IMR-90 (cell line): Measurements from ENCODE around the gene JAKMIP1. TPM values are rescaled to one million over a fixed set of nuclear protein-coding genes. Genes with fewer than 3 reads are reported as not detected.

Experiments
- ATAC-seq: fragments of 200-7000 bp; cut with Tn5 transposase; 2 replicates; pipeline ENCODE4 v1.9.1; 2020; ENCODE audit warnings: low read depth, mild to moderate bottlenecking, moderate library complexity
- BruUV-seq: library from RNA; stranded (reverse); fragments of 400-500 nt; replicated peaks from 2 replicates; lab custom pipeline; 2021; lab: Mats Ljungman, UMichigan
- CTCF ChIA-PET: fragments of 300-600 bp; formaldehyde crosslinking; extraction: SDS; loops from one replicate; lab custom pipeline; 2021; ENCODE audit warnings: antibody characterized with exemption; lab: Yijun Ruan, JAX
- POLR2A ChIA-PET: fragments of 300-600 bp; sonication (Branson Sonifier 250); formaldehyde crosslinking; loops from one replicate; lab custom pipeline; 2022; ENCODE audit warnings: antibody characterized with exemption; ENCODE audit not compliant: unreplicated experiment; lab: Charles Lee
- DNase-seq: peaks from one replicate; pipeline ENCODE4 v3.0.0; 2013
- H2AFZ ChIP-seq: replicated peaks from 2 replicates; pipeline ENCODE3; 2013; ENCODE audit warnings: low read length, mild to moderate bottlenecking; ENCODE audit not compliant: poor library complexity
- H2AK5ac ChIP-seq: 2 replicates; pipeline ENCODE4 v1.6.1; 2013; ENCODE audit warnings: low read depth, low read length, inconsistent platforms
- H2AK9ac ChIP-seq: replicated peaks from 2 replicates; pipeline ENCODE3; 2013; ENCODE audit warnings: mild to moderate bottlenecking, low read depth, low read length, moderate library complexity; ENCODE audit not compliant: poor library complexity
- H2BK120ac ChIP-seq: 2 replicates; pipeline ENCODE4 v1.6.1; 2013; ENCODE audit warnings: low read depth, low read length, inconsistent platforms
- H2BK15ac ChIP-seq: 3 replicates; pipeline ENCODE4 v1.6.1; 2013; ENCODE audit warnings: low read depth, low read length, inconsistent platforms
- H2BK20ac ChIP-seq: 2 replicates; pipeline ENCODE4 v1.6.1; 2013; ENCODE audit warnings: low read depth, mild to moderate bottlenecking, inconsistent platforms, low read length, moderate library complexity
- H2BK5ac ChIP-seq: 2 replicates; pipeline ENCODE4 v1.6.1; 2013; ENCODE audit warnings: mild to moderate bottlenecking, low read depth, low read length, inconsistent platforms; ENCODE audit not compliant: poor library complexity, severe bottlenecking
- H3K14ac ChIP-seq: replicated peaks from 2 replicates; pipeline ENCODE4 v1.6.1; 2013; ENCODE audit warnings: low read depth, low read length, inconsistent platforms
- H3K18ac ChIP-seq: 2 replicates; pipeline ENCODE4 v1.6.1; 2013; ENCODE audit warnings: low read depth, low read length, control low read depth
- H3K23ac ChIP-seq: 2 replicates; pipeline ENCODE4 v1.6.1; 2013; ENCODE audit warnings: low read depth, low read length, inconsistent platforms
- H3K27ac ChIP-seq: 2 replicates; pipeline ENCODE4 v1.5.1; 2013; ENCODE audit warnings: mild to moderate bottlenecking, control low read depth, low read length; ENCODE audit not compliant: insufficient read depth
- H3K27me3 ChIP-seq: 2 replicates; pipeline ENCODE4 v1.6.1; 2013; ENCODE audit warnings: low read length; ENCODE audit not compliant: control insufficient read depth, insufficient read depth
- H3K36me3 ChIP-seq: 2 replicates; pipeline ENCODE4 v1.6.1; 2013; ENCODE audit warnings: low read length, mixed read lengths; ENCODE audit not compliant: control insufficient read depth, insufficient read depth
- H3K4ac ChIP-seq: 2 replicates; pipeline ENCODE4 v1.6.1; 2013; ENCODE audit warnings: low read depth, low read length, inconsistent platforms
- H3K4me1 ChIP-seq: 2 replicates; pipeline ENCODE4 v1.6.1; 2013; ENCODE audit warnings: low read length, mixed read lengths; ENCODE audit not compliant: control insufficient read depth, insufficient read depth
- H3K4me2 ChIP-seq: 2 replicates; pipeline ENCODE4 v1.6.1; 2013; ENCODE audit warnings: low read depth, mild to moderate bottlenecking, control low read depth, low read length, moderate library complexity
- H3K4me3 ChIP-seq: 2 replicates; pipeline ENCODE4 v1.5.1; 2013; ENCODE audit warnings: low read depth, mild to moderate bottlenecking, control low read depth, low read length, moderate library complexity; ENCODE audit not compliant: insufficient read depth
- H3K56ac ChIP-seq: 2 replicates; pipeline ENCODE4 v1.6.1; 2013; ENCODE audit warnings: low read length, inconsistent platforms; ENCODE audit not compliant: insufficient read depth; ENCODE audit errors: extremely low read depth
- H3K79me1 ChIP-seq, 2 experiments: 2 replicates each; pipeline ENCODE4 v1.6.1; 2013; ENCODE audit warnings: low read length in 2 of 2, inconsistent platforms in 1 of 2, low read depth in 1 of 2
- H3K9ac ChIP-seq: 2 replicates; pipeline ENCODE4 v1.6.1; 2013; ENCODE audit warnings: low read depth, low read length, control low read depth
- H3K9me1 ChIP-seq: 2 replicates; pipeline ENCODE4 v1.6.1; 2013; ENCODE audit warnings: low read length, inconsistent platforms; ENCODE audit not compliant: insufficient read depth
- H3K9me3 ChIP-seq: 2 replicates; pipeline ENCODE4 v1.6.1; 2013; ENCODE audit warnings: low read length; ENCODE audit not compliant: control insufficient read depth, insufficient read depth
- H4K20me1 ChIP-seq: 2 replicates; pipeline ENCODE4 v1.6.1; 2013; ENCODE audit warnings: low read length, inconsistent platforms; ENCODE audit not compliant: insufficient read depth
- H4K5ac ChIP-seq: 2 replicates; pipeline ENCODE4 v1.6.1; 2013; ENCODE audit warnings: mild to moderate bottlenecking, low read depth, low read length, control low read depth
- H4K8ac ChIP-seq, 2 experiments: 2 replicates each; pipeline ENCODE4 v1.6.1; 2013; ENCODE audit warnings: low read depth in 2 of 2, low read length in 2 of 2, control low read depth in 1 of 2, inconsistent platforms in 1 of 2
- H4K91ac ChIP-seq: 2 replicates; pipeline ENCODE4 v1.6.1; 2013; ENCODE audit warnings: low read depth, low read length, inconsistent platforms; ENCODE audit not compliant: insufficient read depth
- BHLHE40 ChIP-seq: fragments of 150-350 bp; IDR thresholded peaks from 2 replicates; pipeline ENCODE4 v1.6.1; 2016; ENCODE audit warnings: mild to moderate bottlenecking, low read depth, low read length
- CEBPB ChIP-seq: IDR thresholded peaks from 2 replicates; pipeline ENCODE4 v1.6.1; 2012; ENCODE audit warnings: low read depth, low read length, improper control_type of control experiment
- CHD1 ChIP-seq: IDR thresholded peaks from 2 replicates; pipeline ENCODE4 v1.6.1; 2012; ENCODE audit warnings: low read depth, low read length, improper control_type of control experiment
- FOS ChIP-seq: fragments of 150-350 bp; IDR thresholded peaks from 2 replicates; pipeline ENCODE4 v1.6.1; 2016; ENCODE audit warnings: low read depth, low read length
- MAFK ChIP-seq: IDR thresholded peaks from 2 replicates; pipeline ENCODE4 v1.6.1; 2012; ENCODE audit warnings: low read depth, low read length, improper control_type of control experiment
- MAZ ChIP-seq: IDR thresholded peaks from 2 replicates; pipeline ENCODE4 v1.6.1; 2012; ENCODE audit warnings: low read depth, mild to moderate bottlenecking, low read length, improper control_type of control experiment, moderate library complexity, borderline replicate concordance
- MXI1 ChIP-seq: IDR thresholded peaks from 2 replicates; pipeline ENCODE4 v1.6.1; 2012; ENCODE audit warnings: low read depth, mild to moderate bottlenecking, low read length, moderate library complexity, borderline replicate concordance
- NFE2L2 ChIP-seq: fragments of 150-350 bp; IDR thresholded peaks from 2 replicates; pipeline ENCODE4 v1.6.1; 2016; ENCODE audit warnings: low read depth, mild to moderate bottlenecking, low read length
- POLR2A ChIP-seq: IDR thresholded peaks from 2 replicates; pipeline ENCODE4 v1.6.1; 2012; ENCODE audit warnings: mild to moderate bottlenecking, low read depth, low read length
- RAD21 ChIP-seq: IDR thresholded peaks from 2 replicates; pipeline ENCODE4 v1.6.1; 2012; ENCODE audit warnings: low read length, improper control_type of control experiment
- RCOR1 ChIP-seq: IDR thresholded peaks from 2 replicates; pipeline ENCODE4 v1.6.1; 2012; ENCODE audit warnings: mild to moderate bottlenecking, low read length, improper control_type of control experiment; ENCODE audit not compliant: insufficient replicate concordance
- RFX5 ChIP-seq: IDR thresholded peaks from 2 replicates; pipeline ENCODE4 v1.8.0; 2012; ENCODE audit warnings: low read depth, mild to moderate bottlenecking, low read length, moderate library complexity
- SMC3 ChIP-seq: fragments of 150-350 bp; IDR thresholded peaks from 2 replicates; pipeline ENCODE4 v1.6.1; 2016; ENCODE audit warnings: low read depth, mild to moderate bottlenecking, antibody characterized with exemption, low read length, moderate library complexity
- WGBS, 2 experiments: methylation state at CpG; one replicate each; pipeline versions ENCODE4 v1.1.5 to v1.1.7; 2013; ENCODE audit warnings: missing lambda C conversion rate in 2 of 2; ENCODE audit not compliant: insufficient read length in 1 of 2; ENCODE audit errors: extremely low coverage in 2 of 2; 5-methylcytosine and 5-hydroxymethylcytosine counted together
- dilution Hi-C: fragments of 300-500 bp; cut with HindIII; formaldehyde crosslinking; loops from one replicate; pipeline ENCODE4 v1.14.3; 2018; ENCODE audit warnings: low sequenced_read_pairs; ENCODE audit not compliant: unreplicated experiment
- in situ Hi-C: fragments of 300-500 bp; cut with MboI; formaldehyde crosslinking; loops from 3 replicates; pipeline ENCODE4 v1.14.3; 2019; ENCODE audit warnings: low sequenced_read_pairs, inconsistent platforms, mixed read lengths
- intact Hi-C: fragments of 100-400 bp; cut with micrococcal nuclease; formaldehyde crosslinking; loops from 2 replicates; pipeline ENCODE4 v1.10.0; 2022
- polyA plus RNA-seq, 3 experiments: library from polyadenylated mRNA; depleted of rRNA; stranded (reverse); fragments of >200 nt; gene quantifications; 2 replicates each; pipeline ENCODE4 v1.2.3, GENCODE V29; 2012; ENCODE audit warnings: low replicate concordance in 1 of 3
- total RNA-seq: library from RNA; depleted of rRNA; stranded (reverse); fragments of >200 nt; gene quantifications from 2 replicates; pipeline ENCODE4 v1.2.3, GENCODE V29; 2012
- TF ChIP-seq, protein P1 (sequence below): fragments of 150-350 bp; IDR thresholded peaks from 2 replicates; pipeline ENCODE4 v1.6.1; 2016; ENCODE audit warnings: low read depth, mild to moderate bottlenecking, low read length, moderate library complexity, borderline replicate concordance
- TF ChIP-seq, protein P2 (sequence below): fragments of 150-350 bp; IDR thresholded peaks from 2 replicates; pipeline ENCODE4 v1.6.1; 2017; ENCODE audit warnings: mild to moderate bottlenecking, antibody characterized with exemption, low read length, low read depth

The JAKMIP1 gene
- total and polyA plus RNA-seq, 2 of the 4 experiments (the other 2 are of a cell fraction) = not detected

DNA sequence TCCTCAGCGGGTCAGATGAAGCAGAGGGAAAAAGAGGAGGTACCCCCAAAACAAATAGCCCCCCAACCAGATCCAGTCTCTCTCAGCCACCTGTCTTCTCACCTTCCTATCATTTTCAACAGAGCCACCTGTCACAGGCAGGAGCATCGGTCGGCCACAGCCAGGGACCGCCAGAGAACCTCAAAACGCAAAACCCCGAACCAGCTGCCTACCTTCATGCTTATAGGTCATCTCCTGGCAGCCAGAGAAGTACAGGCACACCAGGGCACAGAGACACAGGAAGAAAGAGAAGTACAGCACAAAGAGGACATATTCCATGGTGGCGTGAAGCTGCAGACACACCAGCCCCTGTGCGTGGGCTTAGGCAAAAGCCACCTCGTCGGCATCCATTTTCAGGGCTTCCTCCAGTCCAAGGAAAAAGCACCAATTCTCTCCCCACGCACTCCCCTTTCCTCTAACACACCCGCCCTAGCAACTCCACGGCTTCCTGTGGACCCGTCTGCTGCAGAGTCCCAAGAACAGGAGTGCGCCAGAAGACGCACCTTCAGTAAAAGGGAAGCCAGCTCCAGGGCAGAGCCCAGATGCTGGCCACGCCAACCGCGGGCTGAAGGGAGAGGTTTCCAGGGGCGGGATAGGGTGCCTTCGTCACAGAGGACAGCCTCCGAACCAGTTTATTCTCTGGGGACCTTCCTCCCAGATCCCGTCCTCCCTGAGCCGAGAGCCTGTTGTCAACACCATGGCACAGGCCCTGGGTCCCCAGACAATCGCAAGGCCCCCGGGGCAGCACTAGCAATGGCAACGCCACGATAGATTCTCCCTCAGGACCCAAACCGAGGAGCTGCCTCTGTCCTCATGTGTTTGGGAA, 130.3 kb downstream of the JAKMIP1 start:
- dilution Hi-C loops = no loop called here
- no peak for ATAC-seq
- TF ChIP-seq CHD1 (no peak), POLR2A (no peak), CEBPB (no peak), FOS (no peak), BHLHE40 (no peak), SMC3 (no peak), NFE2L2 (no peak), RAD21 (no peak), RCOR1 (no peak), MXI1 (no peak), MAZ (no peak), RFX5 (no peak), MAFK (no peak)
- TF ChIP-seq, protein P1, sequence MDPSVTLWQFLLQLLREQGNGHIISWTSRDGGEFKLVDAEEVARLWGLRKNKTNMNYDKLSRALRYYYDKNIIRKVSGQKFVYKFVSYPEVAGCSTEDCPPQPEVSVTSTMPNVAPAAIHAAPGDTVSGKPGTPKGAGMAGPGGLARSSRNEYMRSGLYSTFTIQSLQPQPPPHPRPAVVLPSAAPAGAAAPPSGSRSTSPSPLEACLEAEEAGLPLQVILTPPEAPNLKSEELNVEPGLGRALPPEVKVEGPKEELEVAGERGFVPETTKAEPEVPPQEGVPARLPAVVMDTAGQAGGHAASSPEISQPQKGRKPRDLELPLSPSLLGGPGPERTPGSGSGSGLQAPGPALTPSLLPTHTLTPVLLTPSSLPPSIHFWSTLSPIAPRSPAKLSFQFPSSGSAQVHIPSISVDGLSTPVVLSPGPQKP = no peak
- TF ChIP-seq, protein P2, sequence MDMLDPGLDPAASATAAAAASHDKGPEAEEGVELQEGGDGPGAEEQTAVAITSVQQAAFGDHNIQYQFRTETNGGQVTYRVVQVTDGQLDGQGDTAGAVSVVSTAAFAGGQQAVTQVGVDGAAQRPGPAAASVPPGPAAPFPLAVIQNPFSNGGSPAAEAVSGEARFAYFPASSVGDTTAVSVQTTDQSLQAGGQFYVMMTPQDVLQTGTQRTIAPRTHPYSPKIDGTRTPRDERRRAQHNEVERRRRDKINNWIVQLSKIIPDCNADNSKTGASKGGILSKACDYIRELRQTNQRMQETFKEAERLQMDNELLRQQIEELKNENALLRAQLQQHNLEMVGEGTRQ = no peak

More for the DNA sequence above, 130.3 kb downstream of the JAKMIP1 start:
- Histone ChIP-seq H3K56ac (no peak overlapping the region), H3K18ac (no peak overlapping the region), H2AFZ (no peak overlapping the region), H4K5ac (no peak overlapping the region), H3K27me3 (no peaks in the 10 kb centered on the region), H4K91ac (no peak overlapping the region), H3K4ac (no peak overlapping the region), H2BK120ac (no peak overlapping the region), H2BK20ac (no peak overlapping the region), H2AK5ac (no peak overlapping the region), H3K9me1 (no peaks in the 10 kb centered on the region), H3K14ac (no peak overlapping the region), H4K20me1 (no peaks in the 10 kb centered on the region), H2AK9ac (no peak overlapping the region), H3K36me3 (no peaks in the 10 kb centered on the region), H3K27ac (no peak overlapping the region), H3K4me2 (no peak overlapping the region), H4K8ac (no peak overlapping the region), H3K9me3 (peaks cover 6% of the 10 kb centered on the region; the same call in 1 of the 2 replicates), H3K79me1 (no peaks in the 10 kb centered on the region), H2BK5ac (no peak overlapping the region), H3K4me3 (no peak overlapping the region), H3K4me1 (no peaks in the 10 kb centered on the region), H3K23ac (no peak overlapping the region), H2BK15ac (no peak overlapping the region), H3K9ac (no peak overlapping the region)
- DNase-seq = no peak
- BruUV-seq = no TSS peak
- 66% methylated on average over 8 of the region's 29 CpGs; no CpG with 5 or more reads in 1 of the 2 experiments for WGBS, 2 experiments
- intact Hi-C loops = no loop called here
- in situ Hi-C loops = no loop called here
- ChIA-PET CTCF (no interaction called here), POLR2A (no interaction called here)
